PFSK-1 (cell line): Measurements from ENCODE around the gene METTL24.

ENCODE experiments used
- FOXP2 ChIP-seq: optimal IDR thresholded peaks from 2 replicates; pipeline ENCODE3; 2011; ENCODE audit warnings: borderline replicate concordance, control low read depth, inconsistent platforms; ENCODE audit not compliant: insufficient read depth; ENCODE audit errors: extremely low read length, extremely low read depth
- POLR2AphosphoS5 ChIP-seq: IDR thresholded peaks from 2 replicates; pipeline ENCODE4 v1.6.1; 2012; ENCODE audit warnings: low read depth, mild to moderate bottlenecking, control low read depth, low read length, moderate library complexity
- REST ChIP-seq, 2 experiments: IDR thresholded peaks; 2 replicates each; pipeline versions ENCODE4 v1.6.1 to v1.8.0; 2011 to 2012; ENCODE audit warnings: low read depth in 2 of 2, low read length in 2 of 2, control low read depth in 1 of 2, inconsistent platforms in 1 of 2, mild to moderate bottlenecking in 1 of 2, moderate library complexity in 1 of 2; ENCODE audit not compliant: insufficient read depth in 1 of 2
- SIN3A ChIP-seq: IDR thresholded peaks from 2 replicates; pipeline ENCODE4 v1.6.1; 2012; ENCODE audit warnings: mild to moderate bottlenecking, low read length, moderate library complexity, borderline replicate concordance; ENCODE audit not compliant: insufficient read depth
- TAF1 ChIP-seq: IDR thresholded peaks from 2 replicates; pipeline ENCODE4 v1.6.1; 2012; ENCODE audit warnings: low read length, control low read depth, borderline replicate concordance; ENCODE audit not compliant: insufficient read depth

The METTL24 gene

GRCh38 chr6:110250838-110251237, 107.3 kb downstream of the METTL24 start:
- no peak for TF ChIP-seq TAF1
- no peak for TF ChIP-seq SIN3A
- no peak for TF ChIP-seq POLR2AphosphoS5
- TF ChIP-seq FOXP2, result no peak
- no peak for TF ChIP-seq REST (IDR thresholded peaks at IDR 0.05; ENCODE audit: insufficient read depth in 1 of 2, low read depth in 2 of 2, low read length in 2 of 2)

- TF ChIP-seq FOXP2 (no peak), POLR2AphosphoS5 (no peak), TAF1 (no peak), REST (IDR thresholded peaks at IDR 0.05; ENCODE audit: insufficient read depth in 1 of 2, low read depth in 2 of 2, low read length in 2 of 2) (no peak), SIN3A (no peak)
Measured at GRCh38 chr6:110250058-110250457, 108.1 kb downstream of the METTL24 start.

- TF ChIP-seq FOXP2 (no peak), SIN3A (no peak), REST (IDR thresholded peaks at IDR 0.05; ENCODE audit: insufficient read depth in 1 of 2, low read depth in 2 of 2, low read length in 2 of 2) (no peak), TAF1 (no peak), POLR2AphosphoS5 (no peak)
Measured at GRCh38 chr6:110246900-110247546, 111.1 kb downstream of the METTL24 start.

DNA sequence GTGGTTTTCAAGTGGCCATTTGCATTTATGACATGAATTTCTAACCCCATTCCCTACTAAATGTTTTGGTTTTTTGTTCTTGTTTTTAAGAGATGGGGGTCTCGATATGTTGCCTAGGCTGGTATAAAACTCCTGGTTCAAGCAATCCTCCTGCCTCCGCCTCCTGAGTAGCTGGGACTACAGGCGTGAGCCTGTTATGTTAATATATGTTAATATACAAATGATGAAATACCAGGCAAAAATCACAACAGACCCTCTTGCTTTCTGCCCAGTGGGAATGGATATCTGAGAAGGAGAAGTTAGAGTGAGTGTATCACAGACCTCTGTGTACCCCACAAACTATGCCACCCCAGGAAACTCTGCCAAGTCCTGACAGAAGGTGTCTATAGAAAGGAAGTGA, 111.8 kb downstream of the METTL24 start:
- no peak for TF ChIP-seq SIN3A

DNA sequence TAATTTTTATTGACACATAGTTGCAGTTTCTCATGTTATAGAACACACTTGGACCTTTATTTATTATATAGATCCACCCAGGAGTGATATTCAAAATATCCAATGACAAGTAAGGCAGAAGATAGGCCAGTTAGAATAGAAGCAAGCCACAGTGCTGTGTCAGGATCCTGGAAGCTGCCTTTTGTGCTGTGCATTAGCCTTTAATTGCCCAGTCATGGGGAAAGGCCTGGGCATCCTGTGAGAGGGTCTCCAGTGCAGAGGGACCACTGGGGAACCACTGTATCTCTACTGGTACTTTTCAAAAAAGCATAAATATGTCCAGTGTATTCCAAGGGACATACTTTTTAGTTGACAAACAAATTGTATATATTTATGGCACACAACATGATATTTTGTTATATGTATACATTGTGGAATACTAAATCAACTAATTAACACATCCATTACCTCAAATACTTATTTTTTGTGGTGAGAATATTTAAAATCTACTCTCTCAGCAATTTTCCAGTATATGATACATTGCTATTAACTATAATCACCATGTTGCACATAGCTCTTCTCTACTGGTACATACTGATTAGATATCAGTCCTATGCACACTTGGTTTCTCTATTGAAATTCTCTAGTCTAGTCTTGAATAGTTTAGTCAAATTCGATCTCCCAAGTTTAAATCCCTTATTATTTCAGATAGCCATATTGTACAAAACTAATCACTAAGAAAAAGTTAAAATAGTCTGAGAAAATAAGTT, 118.4 kb downstream of the METTL24 start:
- TF ChIP-seq TAF1, result no peak
- TF ChIP-seq FOXP2, result no peak
- no peak for TF ChIP-seq SIN3A
- no peak for TF ChIP-seq POLR2AphosphoS5
- TF ChIP-seq REST (IDR thresholded peaks at IDR 0.05; ENCODE audit: insufficient read depth in 1 of 2, low read depth in 2 of 2, low read length in 2 of 2), result no peak
